Measurements from ENCODE around the gene CCDC102B. TPM values are rescaled to one million over a fixed set of nuclear protein-coding genes. Genes with fewer than 3 reads are reported as not detected.

Gene CCDC102B
- total RNA-seq, 2 experiments from 2014 or later, result 1.4 to 2.1 TPM

DNA sequence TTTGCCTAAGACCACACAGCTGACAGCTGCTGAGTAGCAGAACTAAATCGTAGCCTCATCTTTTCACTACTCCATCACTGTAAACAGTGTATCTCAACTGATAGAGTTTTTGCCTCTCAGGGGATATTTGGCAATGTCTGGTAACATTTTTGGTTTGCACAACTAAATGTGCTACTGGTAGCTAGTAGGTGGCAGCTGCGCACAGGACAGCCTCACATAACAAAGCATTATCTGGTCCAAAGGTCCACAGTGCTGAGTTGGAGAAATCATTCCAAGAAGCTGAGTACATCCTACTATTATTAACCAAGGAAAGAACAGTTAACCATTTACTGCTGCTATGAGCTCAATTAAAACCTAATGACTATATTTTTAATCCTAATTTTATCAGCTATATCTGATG is 6.1 kb upstream of the CCDC102B start:
- DNase-seq (no peak), ATAC-seq (no peak)
- H3K4me3 Mint-ChIP-seq, result no peak overlapping the region
- H3K4me1 Mint-ChIP-seq, result no peaks in the 10 kb centered on the region
- H3K27ac Mint-ChIP-seq, result no peak overlapping the region
- H3K27me3 Mint-ChIP-seq, result no peaks in the 10 kb centered on the region
- CTCF ChIA-PET, result no interaction called here
- no peaks in the 10 kb centered on the region for H3K36me3 Mint-ChIP-seq
- H3K9me3 Mint-ChIP-seq (ENCODE audit: low read depth), result no peaks in the 10 kb centered on the region

DNA sequence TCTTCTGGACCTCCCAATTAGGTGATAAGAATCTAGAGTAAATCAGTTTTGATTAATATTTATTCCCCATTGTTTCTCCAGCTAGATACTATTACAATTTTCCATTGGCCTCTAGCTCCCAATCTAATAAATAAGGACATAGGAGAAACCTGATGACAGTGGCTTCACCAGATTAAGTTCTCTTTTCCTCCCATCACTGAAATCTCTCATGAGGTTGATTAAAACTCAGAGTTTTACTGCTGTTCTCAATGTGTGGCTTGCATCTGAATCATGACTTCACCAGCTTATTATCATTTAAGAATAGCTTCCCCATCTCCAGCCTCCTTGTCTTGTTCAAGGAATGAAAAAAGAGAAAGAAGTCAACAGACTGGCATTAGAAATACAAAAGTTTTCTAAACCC is 3.9 kb upstream of the CCDC102B start:
- Mint-ChIP-seq H3K27ac (no peak overlapping the region), H3K4me3 (no peak overlapping the region), H3K4me1 (no peaks in the 10 kb centered on the region), H3K9me3 (ENCODE audit: low read depth) (no peaks in the 10 kb centered on the region), H3K27me3 (no peaks in the 10 kb centered on the region), H3K36me3 (no peaks in the 10 kb centered on the region)
- CTCF ChIA-PET, result no interaction called here
- no peak for ATAC-seq
- no peak for DNase-seq

DNA sequence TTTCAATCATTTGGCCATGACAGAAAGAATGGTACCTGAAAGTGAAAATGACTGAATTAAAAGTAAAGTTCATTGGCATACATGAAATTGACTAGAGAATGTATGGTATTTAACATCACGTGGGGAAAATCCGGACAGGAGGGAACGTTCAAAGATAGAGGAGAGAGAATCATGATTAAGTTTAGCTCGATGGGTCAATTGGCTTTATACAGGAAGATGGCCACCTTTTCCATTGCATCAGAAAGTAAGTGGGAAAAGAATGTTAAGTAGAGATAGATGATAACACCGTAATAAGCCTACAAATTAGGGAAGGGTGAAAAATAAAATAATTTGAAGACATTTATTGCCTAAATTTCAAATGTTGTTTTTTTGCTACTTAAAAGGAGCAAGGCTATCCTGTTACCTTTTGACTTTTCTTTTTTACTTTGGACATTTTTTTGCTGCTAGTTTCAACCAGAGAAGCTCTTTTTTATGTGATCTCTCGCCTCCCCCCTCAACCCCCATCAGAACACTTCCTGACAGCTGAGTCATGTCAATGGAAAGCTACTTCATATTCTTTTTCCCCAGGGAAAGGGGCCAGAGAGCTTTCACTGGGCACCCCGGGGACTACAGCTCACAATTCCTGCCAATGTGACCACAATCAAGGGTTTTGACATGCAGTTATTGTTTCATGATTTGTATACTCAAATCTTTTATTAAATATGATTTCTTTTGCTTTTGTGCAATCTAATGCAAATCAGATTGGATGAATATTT is 767 bp upstream of the CCDC102B start:
- ATAC-seq (no peak), DNase-seq (no peak)
- H3K4me3 Mint-ChIP-seq, result no peak overlapping the region
- no peaks in the 10 kb centered on the region for H3K36me3 Mint-ChIP-seq
- CTCF ChIA-PET, result no interaction called here
- no peaks in the 10 kb centered on the region for H3K9me3 Mint-ChIP-seq (ENCODE audit: low read depth)
- no peaks in the 10 kb centered on the region for H3K4me1 Mint-ChIP-seq
- no peak overlapping the region for H3K27ac Mint-ChIP-seq
- no peaks in the 10 kb centered on the region for H3K27me3 Mint-ChIP-seq

DNA sequence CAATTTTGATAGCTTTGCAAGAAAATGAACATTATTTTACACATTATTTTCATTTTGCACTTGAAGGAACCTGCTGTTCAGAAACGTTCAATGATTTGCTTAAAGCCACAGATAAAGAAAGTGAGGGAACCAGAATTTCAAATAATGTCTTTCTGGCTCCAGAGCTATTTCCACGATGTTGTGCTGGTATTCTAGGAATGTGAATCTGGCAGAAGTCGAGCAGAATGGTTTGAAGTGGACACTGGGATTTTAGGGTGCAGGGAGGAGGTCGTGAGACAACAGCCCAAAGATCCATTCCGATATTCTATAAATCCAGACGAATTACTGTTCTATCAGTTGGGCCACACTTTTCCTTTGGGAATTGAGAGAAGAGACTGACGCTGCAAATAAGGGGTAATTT is 2.2 kb downstream of the CCDC102B start:
- Mint-ChIP-seq H3K9me3 (ENCODE audit: low read depth) (no peaks in the 10 kb centered on the region), H3K4me3 (no peak overlapping the region), H3K27ac (no peak overlapping the region), H3K4me1 (no peaks in the 10 kb centered on the region), H3K36me3 (no peaks in the 10 kb centered on the region), H3K27me3 (no peaks in the 10 kb centered on the region)
- CTCF ChIA-PET, result no interaction called here
- DNase-seq, result no peak
- ATAC-seq, result no peak

DNA sequence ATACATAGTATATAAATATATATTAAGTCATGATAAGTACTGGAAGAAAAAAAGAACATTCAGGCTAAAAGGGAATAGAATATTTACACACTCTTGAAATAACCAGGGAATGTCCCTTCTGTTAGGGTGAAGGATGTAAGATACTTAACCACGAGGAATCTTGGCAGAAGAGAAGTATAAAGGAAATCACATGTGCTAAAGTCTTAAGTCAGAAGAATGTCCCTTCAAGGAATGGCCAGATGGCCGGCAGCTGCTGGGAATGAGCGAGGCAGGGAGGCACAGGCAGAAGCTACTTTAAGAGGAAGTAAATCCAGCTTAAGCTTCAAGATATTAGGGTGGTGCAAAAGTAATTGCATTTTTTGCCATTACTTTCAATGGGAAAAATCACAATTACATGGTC is 5.5 kb downstream of the CCDC102B start:
- Mint-ChIP-seq H3K27ac (no peak overlapping the region), H3K36me3 (no peaks in the 10 kb centered on the region), H3K4me1 (no peaks in the 10 kb centered on the region), H3K4me3 (no peak overlapping the region), H3K9me3 (ENCODE audit: low read depth) (no peaks in the 10 kb centered on the region), H3K27me3 (no peaks in the 10 kb centered on the region)
- CTCF ChIA-PET, result no interaction called here
- DNase-seq (no peak), ATAC-seq (no peak)

DNA sequence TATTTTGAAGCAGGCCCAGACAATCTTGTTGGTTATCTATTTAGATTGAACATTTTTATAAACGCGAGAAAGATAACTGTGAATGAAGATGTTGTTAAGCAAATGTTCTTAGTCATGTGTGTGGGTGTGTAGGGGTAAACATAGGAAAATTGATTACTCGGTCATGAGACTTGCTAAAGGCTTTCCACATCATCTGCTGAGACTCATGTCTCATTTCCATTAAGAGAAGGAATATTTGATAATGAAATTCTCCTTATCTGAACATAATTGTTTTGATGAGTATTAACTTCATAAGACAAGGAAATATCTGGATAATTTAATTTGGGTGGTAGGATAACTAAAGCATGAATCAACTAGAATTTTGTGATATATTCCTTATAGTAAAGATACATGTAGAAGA is 19.7 kb downstream of the CCDC102B start:
- no peaks in the 10 kb centered on the region for H3K4me1 Mint-ChIP-seq
- no peaks in the 10 kb centered on the region for H3K36me3 Mint-ChIP-seq
- CTCF ChIA-PET, result no interaction called here
- ATAC-seq, result no peak
- no peaks in the 10 kb centered on the region for H3K27me3 Mint-ChIP-seq
- no peak overlapping the region for H3K27ac Mint-ChIP-seq
- H3K4me3 Mint-ChIP-seq, result no peak overlapping the region
- DNase-seq, result no peak
- no peaks in the 10 kb centered on the region for H3K9me3 Mint-ChIP-seq (ENCODE audit: low read depth)

DNA sequence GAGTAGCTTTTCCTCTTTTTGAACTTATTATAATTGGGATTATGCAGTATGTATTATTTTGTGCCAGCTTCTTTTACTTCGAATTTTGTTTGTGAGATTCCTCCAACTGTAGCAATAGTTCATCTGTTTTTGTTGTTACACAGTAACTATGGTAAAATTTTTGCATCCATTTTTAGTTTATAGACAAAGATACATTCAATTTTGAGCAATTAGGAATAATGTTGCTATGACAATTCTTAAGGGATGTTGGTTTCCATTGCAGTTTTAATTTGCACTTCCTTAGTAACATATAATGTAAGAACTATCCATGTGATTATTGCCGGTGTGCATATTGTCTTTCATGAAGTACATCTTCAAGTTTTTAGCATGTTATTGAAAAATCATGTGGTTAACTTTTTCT is 20.7 kb downstream of the CCDC102B start:
- CTCF ChIA-PET, result no interaction called here
- no peaks in the 10 kb centered on the region for H3K27me3 Mint-ChIP-seq
- no peaks in the 10 kb centered on the region for H3K36me3 Mint-ChIP-seq
- H3K4me3 Mint-ChIP-seq, result no peak overlapping the region
- H3K9me3 Mint-ChIP-seq (ENCODE audit: low read depth), result no peaks in the 10 kb centered on the region
- ATAC-seq (no peak), DNase-seq (no peak)
- no peak overlapping the region for H3K27ac Mint-ChIP-seq
- no peaks in the 10 kb centered on the region for H3K4me1 Mint-ChIP-seq

DNA sequence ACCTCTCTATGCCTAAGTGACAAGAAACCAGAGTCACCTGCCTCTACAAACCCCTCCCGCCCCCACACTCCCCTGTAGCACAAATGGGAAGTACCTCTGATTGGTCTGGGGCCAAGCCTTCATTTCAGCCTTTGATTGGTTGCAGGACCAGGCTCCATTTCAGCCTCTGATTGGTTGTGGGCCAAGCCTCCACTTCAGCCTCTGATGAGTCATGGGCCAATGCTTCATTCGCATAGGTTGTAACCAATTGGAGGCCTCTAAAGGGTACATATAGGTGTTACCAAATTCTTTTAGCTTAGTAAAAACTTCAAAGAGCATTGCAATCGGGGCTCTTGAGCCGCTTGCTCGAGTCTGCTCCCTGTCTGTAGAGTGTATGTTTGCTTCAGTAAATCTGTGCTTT is 25.0 kb downstream of the CCDC102B start:
- Mint-ChIP-seq H3K27me3 (peaks cover 3% of the 10 kb centered on the region), H3K36me3 (no peaks in the 10 kb centered on the region), H3K27ac (no peak overlapping the region), H3K9me3 (ENCODE audit: low read depth) (no peaks in the 10 kb centered on the region), H3K4me1 (no peaks in the 10 kb centered on the region), H3K4me3 (no peak overlapping the region)
- DNase-seq (no peak), ATAC-seq (no peak)
- CTCF ChIA-PET, result no interaction called here

DNA sequence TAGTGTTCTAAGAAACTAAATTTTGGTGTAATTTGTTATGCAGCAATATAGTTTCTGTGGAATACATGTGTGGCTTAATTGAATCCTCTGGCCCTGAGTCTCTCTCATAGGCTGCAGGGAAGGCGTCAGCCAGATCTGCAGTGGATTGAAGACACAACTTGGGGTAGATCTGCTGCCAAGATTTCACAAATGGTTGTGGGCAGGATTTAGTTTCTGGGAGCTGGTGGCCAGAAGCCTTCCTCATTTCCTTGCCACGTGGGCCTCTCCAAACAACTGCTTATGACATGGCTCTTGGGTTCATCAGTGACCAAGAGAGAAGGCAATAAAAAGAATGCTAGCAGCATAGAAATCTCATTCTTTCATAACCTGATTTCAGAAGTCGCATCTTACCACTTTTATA is 28.2 kb downstream of the CCDC102B start:
- Mint-ChIP-seq H3K27me3 (peaks cover 3% of the 10 kb centered on the region), H3K4me3 (no peak overlapping the region), H3K36me3 (no peaks in the 10 kb centered on the region), H3K4me1 (no peaks in the 10 kb centered on the region), H3K9me3 (ENCODE audit: low read depth) (no peaks in the 10 kb centered on the region), H3K27ac (no peak overlapping the region)
- ATAC-seq (no peak), DNase-seq (no peak)
- CTCF ChIA-PET, result no interaction called here

DNA sequence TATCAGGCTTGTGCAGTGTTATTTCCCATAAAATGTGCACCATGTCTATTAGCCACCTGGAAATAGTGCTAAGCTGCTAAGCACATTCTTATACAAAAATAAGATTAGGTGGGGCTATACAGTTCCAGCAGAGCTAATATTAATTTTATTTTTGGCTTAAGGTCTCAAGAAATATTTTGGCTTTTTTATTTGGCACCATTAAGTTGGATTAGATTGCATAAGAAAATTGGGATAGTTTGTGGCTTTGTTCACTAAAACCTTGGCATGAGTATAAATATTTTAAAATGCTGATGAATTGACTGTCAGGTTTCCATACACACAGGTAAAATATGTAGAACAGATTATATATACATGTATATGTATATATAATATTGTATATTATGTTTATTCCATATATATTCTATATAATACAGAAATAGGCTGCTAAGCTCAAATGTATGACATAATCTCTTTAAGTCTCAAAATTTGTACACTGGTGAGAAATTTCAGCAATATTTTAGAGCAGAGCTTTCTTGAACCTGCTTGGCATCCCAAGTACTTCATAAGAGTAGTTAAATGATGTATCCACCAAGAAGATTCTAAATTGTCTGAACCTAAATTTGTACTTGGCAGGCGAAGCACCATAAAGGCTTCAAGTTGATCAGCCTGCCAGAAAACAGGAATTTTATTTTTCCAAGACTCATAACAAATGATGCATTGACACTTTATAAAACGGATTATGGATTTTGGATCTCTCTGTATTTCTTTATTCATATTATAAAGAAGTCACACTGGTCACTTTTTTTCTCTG is 32.6 kb downstream of the CCDC102B start:
- Mint-ChIP-seq H3K36me3 (no peaks in the 10 kb centered on the region), H3K4me3 (no peak overlapping the region), H3K9me3 (ENCODE audit: low read depth) (no peaks in the 10 kb centered on the region), H3K4me1 (no peaks in the 10 kb centered on the region), H3K27ac (no peak overlapping the region), H3K27me3 (peaks cover 3% of the 10 kb centered on the region)
- ATAC-seq, result no peak
- CTCF ChIA-PET, result no interaction called here
- DNase-seq, result no peak

DNA sequence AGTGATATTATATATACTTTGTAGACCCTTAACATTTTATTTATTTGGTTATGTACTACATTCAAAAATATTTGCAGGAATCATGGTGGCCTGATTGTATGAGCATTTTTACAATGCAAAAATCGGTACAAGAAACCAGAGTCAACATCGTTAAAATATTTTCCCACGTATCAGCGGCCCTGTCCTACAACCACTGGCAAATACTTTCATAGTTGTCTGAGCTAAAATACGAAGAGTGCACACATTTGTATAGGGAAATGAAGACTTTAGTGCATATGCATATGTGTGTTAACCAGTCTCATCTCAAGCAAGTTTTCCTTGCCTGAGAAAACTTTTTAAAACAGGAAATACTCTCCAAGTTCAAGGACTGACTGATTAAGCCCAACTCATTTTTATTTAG is 35.9 kb downstream of the CCDC102B start:
- Mint-ChIP-seq H3K27ac (no peak overlapping the region), H3K36me3 (no peaks in the 10 kb centered on the region), H3K4me1 (no peaks in the 10 kb centered on the region), H3K4me3 (no peak overlapping the region), H3K9me3 (ENCODE audit: low read depth) (no peaks in the 10 kb centered on the region), H3K27me3 (no peaks in the 10 kb centered on the region)
- CTCF ChIA-PET, result interaction anchor here (0.7 kb wide), 1 partner anchor 406 kb away, joined by 3 read pairs; no protein-coding TSS in a partner anchor
- DNase-seq (no peak), ATAC-seq (no peak)

DNA sequence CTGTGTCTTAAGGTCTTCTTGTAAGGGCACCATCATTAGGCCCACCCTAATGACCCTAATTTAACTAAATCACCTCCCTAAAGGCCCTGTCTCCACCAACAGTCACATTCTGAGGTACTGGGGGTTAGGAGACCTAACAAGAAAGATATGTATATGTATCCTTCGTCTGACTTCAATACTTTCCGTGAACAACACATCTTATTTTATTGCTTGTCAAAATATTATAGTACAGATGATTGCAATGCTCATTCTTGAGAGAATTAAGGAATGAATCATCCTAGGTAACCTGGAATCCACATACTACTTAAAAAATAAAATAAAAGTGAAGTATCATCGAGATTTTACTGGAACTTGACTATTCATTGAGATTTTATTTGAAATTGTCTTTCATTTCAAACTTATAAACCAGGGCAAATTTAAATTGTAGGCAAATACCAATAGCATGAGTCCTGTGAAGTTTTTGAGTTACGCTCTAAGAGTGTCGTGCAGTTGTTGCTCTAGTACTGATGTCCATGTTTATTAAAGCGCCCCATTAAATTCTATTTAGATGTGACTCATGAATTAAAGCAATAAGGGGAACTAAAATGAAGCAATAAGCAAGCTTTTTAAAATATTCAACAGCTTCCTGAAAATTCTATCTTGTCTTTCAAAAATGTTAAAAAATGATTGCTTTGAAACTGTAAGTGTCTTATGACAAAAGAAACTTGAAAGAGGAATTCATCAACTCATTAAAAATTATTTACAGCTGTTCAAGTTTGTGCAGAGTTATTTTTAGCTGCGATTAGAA is 40.0 kb downstream of the CCDC102B start:
- Mint-ChIP-seq H3K9me3 (ENCODE audit: low read depth) (no peaks in the 10 kb centered on the region), H3K4me1 (no peaks in the 10 kb centered on the region), H3K36me3 (no peaks in the 10 kb centered on the region), H3K4me3 (no peak overlapping the region), H3K27ac (no peak overlapping the region), H3K27me3 (no peaks in the 10 kb centered on the region)
- ATAC-seq (no peak), DNase-seq (no peak)
- CTCF ChIA-PET, result no interaction called here

DNA sequence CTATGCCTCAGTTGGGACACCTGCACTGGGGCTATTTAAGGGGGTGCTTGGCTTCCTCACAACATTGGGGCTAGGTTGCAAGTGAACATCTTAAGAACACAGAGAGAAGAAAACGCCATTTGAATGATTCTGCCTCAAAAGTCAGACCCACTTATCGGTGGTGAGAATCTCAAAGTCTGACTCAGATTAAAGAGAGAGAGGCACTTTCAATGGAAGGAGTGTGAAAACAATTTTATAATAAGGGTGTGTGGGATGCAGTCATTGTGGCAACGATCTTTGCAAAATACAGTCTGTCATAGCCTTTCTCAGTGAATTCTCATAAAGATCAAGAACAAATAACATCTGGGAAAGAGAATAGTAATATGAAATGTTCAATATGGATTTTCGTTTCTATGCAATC is 41.8 kb downstream of the CCDC102B start:
- Mint-ChIP-seq H3K9me3 (ENCODE audit: low read depth) (no peaks in the 10 kb centered on the region), H3K4me1 (no peaks in the 10 kb centered on the region), H3K27me3 (no peaks in the 10 kb centered on the region), H3K4me3 (no peak overlapping the region), H3K27ac (no peak overlapping the region), H3K36me3 (no peaks in the 10 kb centered on the region)
- no peak for DNase-seq
- no peak for ATAC-seq
- CTCF ChIA-PET, result no interaction called here

Measured in activated CD8-positive, alpha-beta memory T cell treated with anti-CD3 and anti-CD28 coated beads, Interleukin-2, amount 10 ng/mL, durations not matched to agents 7 days and 5 days (primary cell).